ENCODE data around the gene PAM.

PAM gene

DNA sequence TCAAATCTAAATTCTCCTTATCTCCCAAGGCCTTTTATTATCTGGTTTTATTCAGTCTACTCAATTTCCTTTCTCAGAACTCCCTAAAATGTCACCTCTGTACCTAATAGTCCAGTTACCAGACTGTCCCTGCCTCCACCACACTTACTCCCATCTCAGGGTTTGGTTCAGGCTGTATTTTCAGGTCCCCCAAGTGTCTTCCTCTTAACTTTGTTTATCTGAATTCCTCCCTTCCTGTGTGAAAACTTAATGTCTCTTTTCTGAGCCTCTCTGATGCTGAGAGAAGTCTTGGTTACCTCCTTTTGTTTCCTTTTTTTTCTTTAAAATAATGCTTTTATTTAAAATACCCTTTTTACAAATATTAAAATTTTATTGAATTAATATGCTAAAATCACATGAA is 133.4 kb downstream of the PAM start:
- TF ChIP-seq GATA2 (IDR thresholded peaks at IDR 0.05; ENCODE audit: low read depth, low read length) (no peak), GATA3 (IDR thresholded peaks at IDR 0.05; ENCODE audit: low read depth, low read length) (no peak)

DNA sequence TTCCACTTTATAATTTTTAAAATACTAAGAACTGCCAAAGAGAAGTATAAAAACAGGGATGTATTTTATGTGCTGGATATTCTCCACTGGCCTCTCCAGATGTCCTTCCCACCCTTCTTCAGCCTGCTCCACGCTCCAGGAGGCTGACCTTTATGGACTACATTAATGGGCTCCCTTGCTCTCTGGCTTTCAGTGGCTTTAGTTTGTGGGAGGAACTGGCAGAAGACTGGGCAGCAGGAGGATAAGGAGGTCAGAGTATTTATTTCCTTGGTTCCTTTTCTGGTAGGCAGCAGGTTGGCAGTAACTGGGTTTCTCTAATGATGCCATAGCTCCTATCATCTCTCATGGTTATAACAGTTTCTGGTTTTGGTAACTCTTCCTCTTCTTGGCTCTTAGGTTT is 133.9 kb downstream of the PAM start:
- TF ChIP-seq GATA2 (IDR thresholded peaks at IDR 0.05; ENCODE audit: low read depth, low read length) (no peak), GATA3 (IDR thresholded peaks at IDR 0.05; ENCODE audit: low read depth, low read length) (no peak)

DNA sequence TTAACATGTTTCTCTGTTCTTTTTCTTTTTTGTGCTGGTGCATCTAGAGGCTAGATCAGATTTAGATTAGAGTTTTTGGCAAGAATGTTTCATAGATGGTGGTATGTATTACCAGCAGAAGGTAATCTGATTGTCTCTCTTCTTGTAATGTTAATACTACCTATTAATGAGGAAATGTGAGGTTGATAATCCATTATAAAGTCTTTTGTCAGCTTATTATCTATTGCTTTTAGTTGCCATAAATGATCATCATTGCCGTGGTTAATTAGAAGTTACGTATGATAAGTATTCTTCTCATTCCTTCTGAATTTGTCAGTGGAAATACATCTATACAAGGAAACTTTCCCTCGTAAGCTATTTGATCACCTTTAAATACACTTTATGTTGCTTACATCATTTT is 135.0 kb downstream of the PAM start:
- TF ChIP-seq GATA2 (IDR thresholded peaks at IDR 0.05; ENCODE audit: low read depth, low read length): no peak
- no peak for TF ChIP-seq GATA3 (IDR thresholded peaks at IDR 0.05; ENCODE audit: low read depth, low read length)

- TF ChIP-seq GATA3 (IDR thresholded peaks at IDR 0.05; ENCODE audit: low read depth, low read length) (no peak), GATA2 (IDR thresholded peaks at IDR 0.05; ENCODE audit: low read depth, low read length) (no peak)
Measured at GRCh38 chr5:102891175-102891574, 136.1 kb downstream of the PAM start.

- TF ChIP-seq GATA2 (IDR thresholded peaks at IDR 0.05; ENCODE audit: low read depth, low read length) (no peak), GATA3 (IDR thresholded peaks at IDR 0.05; ENCODE audit: low read depth, low read length) (no peak)
Measured at GRCh38 chr5:102893942-102894341, 138.8 kb downstream of the PAM start.

DNA sequence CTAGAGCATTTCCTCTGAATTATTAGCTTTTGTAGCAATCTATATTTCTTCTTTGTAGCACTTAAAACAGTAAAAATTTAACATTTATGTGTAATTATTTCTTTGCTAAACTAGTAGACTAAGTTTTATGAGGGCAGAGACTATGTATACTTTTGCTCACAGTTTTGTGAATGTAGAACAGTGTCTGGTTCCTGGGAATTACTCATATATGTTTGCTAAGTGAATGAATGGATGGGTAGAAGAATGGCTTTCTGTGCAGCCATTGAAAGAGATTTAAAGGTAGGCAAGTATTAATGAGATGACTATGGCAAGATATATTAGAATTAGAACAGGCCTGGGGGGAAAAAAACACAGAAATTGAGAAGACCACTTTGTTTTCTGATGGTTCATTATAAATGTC is 140.1 kb downstream of the PAM start:
- no peak for TF ChIP-seq GATA3 (IDR thresholded peaks at IDR 0.05; ENCODE audit: low read depth, low read length)
- TF ChIP-seq GATA2 (IDR thresholded peaks at IDR 0.05; ENCODE audit: low read depth, low read length): no peak

- no peak for TF ChIP-seq GATA3 (IDR thresholded peaks at IDR 0.05; ENCODE audit: low read depth, low read length)
- no peak for TF ChIP-seq GATA2 (IDR thresholded peaks at IDR 0.05; ENCODE audit: low read depth, low read length)
Measured at GRCh38 chr5:102895976-102896375, 140.9 kb downstream of the PAM start.

DNA sequence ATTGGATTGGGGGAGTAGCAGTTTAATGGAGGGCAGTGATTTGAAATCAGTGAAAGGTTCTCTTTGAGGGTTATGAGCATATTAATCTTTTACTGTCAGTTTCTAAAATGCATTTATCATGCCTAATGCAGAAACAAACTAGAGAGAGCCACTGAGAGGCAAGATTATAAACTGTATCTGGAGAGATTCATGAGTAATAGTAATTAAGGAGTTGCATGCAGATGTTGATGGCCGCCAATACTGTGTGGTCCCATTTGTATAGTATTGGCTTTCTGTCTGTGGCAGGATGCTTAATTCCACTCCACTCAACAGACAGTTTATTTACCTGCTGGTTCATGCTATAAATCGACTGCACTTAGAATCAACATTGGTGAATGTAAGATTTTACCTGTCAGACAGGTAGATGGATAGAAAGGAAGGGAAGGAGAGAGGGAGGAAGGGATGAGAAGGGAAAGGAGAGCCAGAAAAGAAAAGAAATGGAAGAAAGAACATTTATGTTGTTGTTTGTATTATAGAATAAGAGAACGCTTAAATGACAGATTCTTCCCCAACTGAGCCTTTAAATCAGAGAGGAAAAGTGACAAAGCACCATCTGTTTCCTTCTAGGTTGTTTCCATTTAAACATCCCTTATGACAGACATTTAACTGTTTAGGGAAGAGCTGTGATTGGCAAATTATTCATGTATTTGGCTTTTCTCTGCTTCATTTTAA is 146.5 kb downstream of the PAM start:
- TF ChIP-seq GATA2 (IDR thresholded peaks at IDR 0.05; ENCODE audit: low read depth, low read length) (no peak), GATA3 (IDR thresholded peaks at IDR 0.05; ENCODE audit: low read depth, low read length) (no peak)

DNA sequence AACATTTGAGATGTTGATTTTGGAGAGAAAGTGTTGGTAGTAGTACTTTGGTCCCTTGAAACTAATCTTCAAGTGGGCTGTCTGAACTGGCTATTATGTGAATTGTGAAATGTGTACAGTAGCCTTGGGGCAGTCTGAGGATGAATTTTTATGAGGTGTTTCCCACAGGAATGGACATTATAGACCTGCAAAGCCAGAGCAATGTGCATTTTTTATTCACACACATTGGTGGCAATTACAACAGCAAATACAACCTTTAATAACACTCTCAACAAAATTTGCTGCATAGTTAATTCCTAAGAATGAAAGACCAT is 147.0 kb downstream of the PAM start:
- no peak for TF ChIP-seq GATA3 (IDR thresholded peaks at IDR 0.05; ENCODE audit: low read depth, low read length)
- no peak for TF ChIP-seq GATA2 (IDR thresholded peaks at IDR 0.05; ENCODE audit: low read depth, low read length)

GRCh38 chr5:102902647-102903046 is 147.5 kb downstream of the PAM start:
- no peak for TF ChIP-seq GATA2 (IDR thresholded peaks at IDR 0.05; ENCODE audit: low read depth, low read length)
- TF ChIP-seq GATA3 (IDR thresholded peaks at IDR 0.05; ENCODE audit: low read depth, low read length): no peak

DNA sequence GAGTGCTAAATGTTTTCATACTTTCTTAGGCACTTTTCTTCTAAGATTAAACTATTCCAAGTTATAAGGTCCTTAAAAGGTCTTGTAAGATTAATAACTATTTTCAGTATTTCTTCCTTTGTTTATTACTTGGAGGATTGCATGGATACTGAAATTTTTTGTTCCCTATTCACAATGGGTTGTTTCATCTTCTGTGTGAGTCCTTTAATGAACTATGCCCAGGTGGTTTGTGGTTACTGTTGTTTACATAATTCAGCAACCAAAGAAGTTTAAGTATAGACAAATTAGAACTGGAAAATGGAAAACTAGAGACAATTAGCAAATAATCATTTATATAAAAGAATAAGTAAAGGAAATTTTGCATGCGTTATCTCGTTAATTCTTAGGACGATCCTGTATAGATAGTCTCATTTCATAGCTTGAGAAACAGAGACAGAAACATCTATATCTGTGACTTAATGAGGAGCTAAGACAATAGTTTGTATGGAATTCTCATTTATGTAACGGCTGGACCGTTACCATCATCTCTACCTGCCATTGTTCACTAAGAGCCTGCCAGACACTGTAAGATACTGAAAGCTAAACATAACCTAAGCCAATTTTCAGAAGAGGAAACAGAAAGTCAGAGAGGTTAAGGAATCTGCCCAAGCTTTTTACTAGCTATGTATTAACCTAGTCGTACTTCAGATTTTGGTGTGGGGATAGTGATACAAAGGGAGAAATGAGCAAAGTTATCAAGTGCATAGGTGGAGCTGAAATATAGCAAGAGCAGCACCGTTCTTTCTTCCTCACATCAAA is 148.2 kb downstream of the PAM start:
- no peak for TF ChIP-seq GATA3 (IDR thresholded peaks at IDR 0.05; ENCODE audit: low read depth, low read length)
- no peak for TF ChIP-seq GATA2 (IDR thresholded peaks at IDR 0.05; ENCODE audit: low read depth, low read length)

DNA sequence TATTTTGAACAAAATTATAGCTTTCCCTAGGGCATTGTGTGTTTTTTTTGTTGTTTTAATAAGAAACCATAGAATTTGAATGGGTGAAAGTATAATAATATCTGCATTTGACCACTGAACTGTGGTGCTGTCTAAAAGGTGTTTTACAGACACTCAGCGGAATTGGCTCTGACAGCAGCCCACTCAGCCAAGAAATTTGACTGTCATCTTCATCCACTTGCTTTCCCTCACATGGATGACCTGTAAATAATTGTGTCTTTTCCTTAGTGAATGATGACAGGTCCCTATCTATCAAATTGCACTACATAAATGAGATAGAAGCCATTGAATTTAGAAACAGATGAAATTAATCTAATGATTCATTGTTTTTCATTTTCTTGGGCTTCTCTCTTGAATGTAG is 150.0 kb downstream of the PAM start:
- no peak for TF ChIP-seq GATA2 (IDR thresholded peaks at IDR 0.05; ENCODE audit: low read depth, low read length)
- no peak for TF ChIP-seq GATA3 (IDR thresholded peaks at IDR 0.05; ENCODE audit: low read depth, low read length)

DNA sequence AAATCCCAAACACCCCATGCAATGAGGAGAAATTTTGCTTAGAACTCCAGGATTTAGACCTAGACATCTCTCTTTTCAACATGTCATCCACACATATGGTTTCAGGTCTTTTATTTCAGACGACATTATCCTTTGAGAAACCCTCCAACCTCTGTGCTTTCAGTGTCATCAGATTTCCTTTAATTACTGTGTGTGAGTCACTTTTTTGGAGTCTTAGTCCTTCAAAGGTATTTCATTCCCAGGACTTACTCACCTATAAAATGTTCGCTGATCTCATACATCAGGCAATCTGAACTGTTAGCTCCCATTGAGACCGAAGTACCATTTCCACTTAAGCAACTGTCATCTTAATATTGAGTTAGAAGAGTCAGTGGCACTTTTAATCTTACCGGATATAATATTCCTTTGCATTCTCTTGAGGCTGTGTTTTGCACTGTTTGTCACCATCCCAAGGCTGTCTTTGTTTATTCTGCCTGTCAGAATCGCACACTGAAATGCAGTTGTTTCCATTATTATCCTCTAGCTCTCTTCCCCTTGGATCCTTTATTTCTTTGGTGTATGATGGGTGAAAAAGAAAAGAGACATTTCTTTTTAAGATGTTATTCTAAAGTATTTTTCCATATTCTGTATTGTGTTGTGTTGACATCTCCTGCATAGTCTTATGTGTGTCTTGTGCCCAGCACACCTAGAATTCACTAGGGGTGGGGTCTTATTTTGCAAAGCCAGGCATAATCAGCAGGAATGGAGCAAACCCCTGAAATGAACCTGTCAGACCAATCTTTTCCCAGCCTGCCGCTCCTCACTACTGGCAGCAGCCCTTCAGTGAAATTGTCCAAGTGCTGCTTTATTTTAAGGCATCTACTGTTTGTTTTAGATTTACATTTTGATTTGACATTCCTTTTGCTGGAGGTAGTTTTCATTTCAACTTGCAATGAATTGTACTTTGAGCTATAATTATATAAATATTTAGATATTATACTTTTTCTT is 155.4 kb downstream of the PAM start:
- TF ChIP-seq GATA3 (IDR thresholded peaks at IDR 0.05; ENCODE audit: low read depth, low read length) (no peak), GATA2 (IDR thresholded peaks at IDR 0.05; ENCODE audit: low read depth, low read length) (no peak)

DNA sequence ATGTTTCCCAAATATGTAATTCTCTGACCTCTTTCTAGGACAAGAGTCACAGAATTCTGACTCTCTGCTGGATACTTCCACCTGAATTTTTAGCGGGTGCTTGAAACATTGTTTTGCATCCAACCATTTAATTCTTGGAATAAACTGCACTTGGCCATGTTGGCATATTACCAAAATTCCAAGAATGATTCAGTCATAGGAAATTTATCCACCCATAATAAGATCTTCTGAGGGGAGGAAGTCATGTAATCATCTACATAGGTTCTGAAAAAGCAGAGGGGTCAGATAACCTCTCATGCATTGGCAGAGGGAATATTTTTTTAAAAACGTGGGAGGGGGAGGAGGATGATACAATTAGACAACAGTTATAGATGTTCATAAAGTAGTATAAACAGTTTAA is 156.9 kb downstream of the PAM start:
- TF ChIP-seq GATA2 (IDR thresholded peaks at IDR 0.05; ENCODE audit: low read depth, low read length) (no peak), GATA3 (IDR thresholded peaks at IDR 0.05; ENCODE audit: low read depth, low read length) (no peak)
